GM18909 (cell line): ENCODE data around the gene AK5.

Source experiments
- ATAC-seq: cut with Tn5 transposase; IDR thresholded peaks from one replicate; pipeline ENCODE4 v1.9.1; 2021; ENCODE audit warnings: mild to moderate bottlenecking; ENCODE audit not compliant: unreplicated experiment, poor library complexity

The AK5 gene

DNA sequence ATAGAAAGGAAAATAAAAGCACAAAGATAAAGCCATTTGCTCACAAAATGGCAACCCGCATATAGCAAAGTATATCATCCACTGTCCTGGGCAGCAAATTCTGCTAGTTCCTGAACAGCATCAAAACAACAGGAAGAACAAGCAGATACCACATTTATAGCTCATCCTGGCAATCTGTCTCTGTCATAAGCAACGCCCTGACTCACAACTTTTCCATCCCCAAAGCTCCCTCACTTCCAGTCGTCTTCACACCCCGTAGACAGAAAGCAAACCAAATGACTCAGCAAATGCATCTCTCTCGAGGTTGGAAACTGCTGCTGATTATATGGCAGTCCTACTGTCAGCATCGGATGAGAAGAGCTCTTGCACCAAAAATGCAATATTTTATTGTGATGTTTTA lies 65.8 kb downstream of the AK5 start:
- no peak for ATAC-seq

GRCh38 chr1:77348549-77348948 lies 66.7 kb downstream of the AK5 start:
- ATAC-seq: no peak

DNA sequence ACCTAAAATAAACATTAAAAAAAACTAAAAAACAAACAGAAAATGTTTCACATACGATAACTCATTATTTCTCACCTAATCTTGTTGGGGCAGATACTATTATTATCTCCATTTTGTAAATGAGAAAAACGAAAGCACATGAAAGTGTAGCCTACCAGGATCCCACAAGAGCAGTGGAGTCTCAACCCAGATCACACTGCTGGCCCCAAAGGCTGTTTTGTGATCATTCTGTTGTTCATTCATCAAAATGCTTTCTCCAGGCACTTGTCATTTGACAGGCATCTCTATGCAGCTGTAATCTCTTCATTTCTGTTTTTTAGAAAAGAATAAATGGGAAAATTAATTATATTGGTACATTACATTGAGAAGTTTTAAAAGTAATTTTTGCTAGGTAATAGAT lies 67.5 kb downstream of the AK5 start:
- ATAC-seq: no peak

DNA sequence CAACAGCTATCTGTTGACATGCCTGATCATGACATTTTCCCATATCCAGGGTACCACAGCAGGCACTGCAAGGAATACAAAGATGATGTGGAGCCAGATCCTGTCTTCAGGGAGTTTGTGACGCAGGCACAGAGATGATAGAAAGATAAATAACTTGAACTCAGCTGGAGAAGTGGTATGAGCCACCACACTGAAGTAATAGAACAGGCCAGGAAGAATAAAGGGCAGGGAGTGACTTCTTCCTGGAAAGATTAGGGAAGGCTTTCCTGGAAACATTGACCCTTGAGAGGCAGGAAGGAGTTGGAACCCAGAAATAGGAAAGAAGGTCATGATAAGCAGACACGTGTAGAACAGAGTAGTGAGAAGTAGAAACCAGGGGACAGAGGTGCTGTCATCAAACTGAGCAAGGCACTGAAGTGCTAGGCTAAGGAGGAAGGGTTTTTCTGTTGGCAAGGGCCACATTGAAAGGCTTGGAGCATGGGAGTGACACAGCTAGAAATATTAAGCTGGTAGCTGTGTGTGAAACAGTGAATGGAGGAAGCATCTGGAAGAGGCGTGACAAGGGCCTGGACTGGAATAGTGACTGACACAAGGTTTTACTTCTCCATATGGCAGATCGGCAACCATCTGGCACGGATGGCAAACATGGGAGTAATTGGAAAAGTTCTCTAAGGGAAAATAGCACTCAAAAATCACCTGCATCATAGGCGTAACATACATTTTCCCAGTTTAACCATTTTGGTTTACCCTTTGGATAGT lies 68.4 kb downstream of the AK5 start:
- no peak for ATAC-seq

GRCh38 chr1:77354536-77354935 lies 72.7 kb downstream of the AK5 start:
- ATAC-seq: no peak

- no peak for ATAC-seq
Observed at GRCh38 chr1:77355010-77355409, 73.2 kb downstream of the AK5 start.

DNA sequence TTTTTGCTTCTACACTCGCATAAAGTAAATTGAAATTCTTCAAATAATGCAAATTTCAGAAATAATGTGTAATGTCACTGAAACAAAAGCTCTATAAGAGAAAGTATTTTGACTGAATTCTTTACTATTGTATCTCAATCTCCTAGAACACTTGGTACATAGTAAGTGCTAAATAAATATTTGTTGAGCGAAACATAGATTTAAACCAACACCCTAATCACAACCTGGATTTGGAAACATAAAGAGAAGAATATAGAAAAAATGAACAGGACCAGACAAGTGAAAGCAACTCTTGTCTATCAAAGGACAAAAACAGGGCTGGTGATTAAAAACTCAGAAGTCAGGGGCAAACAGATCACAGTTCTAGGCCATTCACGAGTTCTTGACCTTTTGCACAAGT lies 74.3 kb downstream of the AK5 start:
- no peak for ATAC-seq

DNA sequence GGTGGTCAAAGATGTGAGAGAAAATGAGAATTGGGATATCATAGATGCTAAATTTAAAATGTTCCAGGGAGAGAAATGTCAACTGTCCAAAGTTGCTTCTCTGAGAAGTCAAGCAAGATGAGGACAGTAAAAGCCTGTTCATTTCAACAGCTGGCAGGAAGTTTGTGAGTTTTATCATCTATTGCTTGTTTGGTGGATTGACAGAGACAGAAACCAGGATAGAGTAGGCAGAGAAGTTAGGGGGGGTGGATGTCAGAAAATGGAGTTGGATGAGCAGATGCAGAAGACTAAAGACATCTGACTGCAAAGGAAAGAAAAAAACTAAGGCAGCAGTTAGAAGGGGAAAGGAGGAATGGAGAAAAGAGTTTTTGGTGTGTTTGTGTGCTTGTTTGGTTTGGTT lies 78.4 kb downstream of the AK5 start:
- ATAC-seq: no peak

DNA sequence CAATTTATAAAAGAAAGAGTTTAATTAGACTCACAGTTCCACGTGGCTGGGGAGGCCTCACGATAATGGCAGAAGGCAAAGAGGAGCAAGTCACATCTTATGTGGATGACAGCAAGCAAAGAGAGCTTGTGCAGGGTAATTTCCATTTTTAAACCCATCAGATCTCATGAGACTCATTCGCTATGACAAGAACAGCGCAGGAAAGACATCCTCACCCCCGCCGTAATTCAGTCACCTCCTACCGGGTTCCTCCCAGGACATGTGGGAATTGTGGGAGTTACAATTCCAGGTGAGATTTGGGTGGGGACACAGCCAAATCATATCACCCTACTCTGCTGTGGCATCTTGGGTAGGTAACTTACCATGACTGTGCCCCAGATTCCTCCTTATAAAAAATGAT lies 79.8 kb downstream of the AK5 start:
- ATAC-seq: no peak

- no peak for ATAC-seq
Observed at GRCh38 chr1:77370161-77370560, 88.3 kb downstream of the AK5 start.

GRCh38 chr1:77370583-77371306 lies 88.9 kb downstream of the AK5 start:
- no peak for ATAC-seq

DNA sequence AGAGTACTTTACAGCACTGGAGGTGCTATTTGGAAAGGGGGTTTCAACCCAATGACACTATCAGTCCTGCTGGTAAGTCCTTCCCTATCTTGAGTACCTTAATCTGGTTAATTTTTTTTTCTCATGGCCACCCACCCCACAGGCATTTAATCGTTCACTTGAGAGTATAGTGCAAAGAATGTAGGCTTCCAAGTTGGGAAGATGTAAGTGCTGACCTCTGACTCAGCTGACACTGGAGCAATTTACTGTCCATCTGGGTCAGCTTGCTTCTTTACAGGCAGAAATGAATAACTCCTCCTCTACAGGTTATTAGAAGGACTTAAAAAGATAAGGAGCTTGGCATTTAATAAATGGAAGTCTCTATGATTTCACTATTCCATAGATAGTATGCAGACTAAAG lies 89.6 kb downstream of the AK5 start:
- no peak for ATAC-seq

DNA sequence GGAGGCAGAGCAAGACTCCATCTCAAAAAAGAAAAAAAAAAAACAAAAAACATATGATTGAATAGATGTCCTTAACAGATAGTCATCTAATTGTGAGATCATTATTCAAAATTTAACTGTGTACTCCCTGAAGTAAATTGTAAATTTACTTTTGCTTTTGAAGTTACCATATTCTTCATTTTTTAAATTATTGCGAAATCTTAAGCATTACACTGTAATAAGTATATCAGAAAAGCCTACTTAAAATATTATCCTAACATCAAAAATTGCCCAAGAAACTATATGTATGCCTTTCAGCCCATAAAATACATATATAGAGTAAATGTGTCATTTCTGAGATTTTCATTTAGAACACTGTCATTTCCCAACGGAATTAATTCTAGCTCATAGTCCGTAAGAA lies 91.9 kb downstream of the AK5 start:
- ATAC-seq: no peak

DNA sequence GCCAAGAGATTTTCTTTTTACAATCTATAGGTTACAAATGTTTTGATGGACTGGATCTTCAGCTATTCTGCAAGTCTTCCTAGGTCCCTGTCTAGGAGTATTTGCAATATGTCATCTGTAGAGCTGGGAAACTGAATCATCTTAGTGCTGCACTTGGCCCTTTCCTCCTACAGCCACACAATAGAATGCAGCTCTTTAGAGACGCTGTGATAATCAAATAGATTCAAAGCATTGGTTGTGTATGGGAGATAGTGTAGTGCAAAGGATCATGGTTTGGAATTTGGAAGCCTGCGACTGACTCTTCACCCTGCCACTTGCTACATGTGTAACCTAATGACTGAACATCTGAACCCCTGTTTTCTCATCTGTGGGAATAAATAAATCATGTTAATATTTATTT lies 93.7 kb downstream of the AK5 start:
- ATAC-seq: no peak

GRCh38 chr1:77375990-77376389 lies 94.2 kb downstream of the AK5 start:
- no peak for ATAC-seq

DNA sequence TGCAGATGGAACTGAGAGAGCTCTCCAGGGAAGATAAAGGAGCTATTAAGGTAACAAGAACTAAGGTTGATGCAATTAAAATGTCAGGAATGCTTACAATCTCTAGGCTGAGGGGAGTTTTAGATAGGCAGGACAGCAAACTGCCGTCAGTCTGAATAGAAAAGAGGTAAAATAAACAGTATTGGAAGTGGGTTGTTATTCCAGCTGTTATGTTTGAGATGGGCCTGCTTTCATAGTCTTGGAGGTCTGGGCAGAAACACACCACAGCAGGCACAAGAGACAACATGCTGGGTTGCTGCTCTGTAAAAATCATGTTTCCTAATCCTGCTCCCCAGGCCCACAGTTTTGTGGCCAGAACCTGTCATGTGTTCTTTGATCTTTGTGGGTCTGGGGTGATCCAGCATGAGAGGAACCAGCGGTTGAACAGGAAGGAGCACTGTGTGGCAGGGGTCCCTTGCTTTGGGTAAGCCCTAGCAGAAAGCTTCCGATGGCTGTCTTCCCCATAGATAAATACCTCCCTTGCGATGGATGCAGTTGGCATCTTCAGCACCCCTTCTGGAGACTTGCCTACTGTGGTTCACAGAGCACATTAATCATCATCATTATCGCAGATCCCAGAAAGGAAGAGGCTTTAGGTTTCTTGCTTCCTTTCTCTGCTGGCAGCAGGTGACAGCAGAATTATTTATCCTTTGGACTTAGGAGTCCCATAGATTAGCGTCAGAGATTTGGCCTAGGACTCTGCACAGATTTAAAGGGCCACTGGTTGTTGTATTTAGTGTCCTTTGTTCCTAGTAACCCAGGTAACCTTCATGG lies 97.1 kb downstream of the AK5 start:
- ATAC-seq: no peak

DNA sequence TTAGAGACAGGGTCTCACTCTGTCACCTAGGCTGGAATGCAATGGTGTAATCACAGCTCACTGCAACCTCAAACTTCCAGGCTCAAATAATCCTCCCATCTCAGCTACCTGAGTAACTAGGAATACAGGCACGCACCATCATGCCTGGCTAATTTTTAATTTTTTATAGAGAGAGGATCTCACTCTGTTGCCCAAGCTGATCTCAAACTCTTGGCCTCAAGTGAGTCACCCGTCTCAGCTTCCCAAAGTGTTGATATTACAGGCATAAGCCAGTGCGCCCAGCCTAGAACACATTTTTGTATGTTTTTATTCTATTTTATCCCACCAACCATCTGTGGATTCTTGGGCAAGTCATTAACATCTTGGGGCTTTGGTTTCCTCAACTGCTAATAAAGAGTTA lies 100.5 kb downstream of the AK5 start:
- ATAC-seq: no peak

- no peak for ATAC-seq
Observed at GRCh38 chr1:77383236-77383635, 101.4 kb downstream of the AK5 start.

DNA sequence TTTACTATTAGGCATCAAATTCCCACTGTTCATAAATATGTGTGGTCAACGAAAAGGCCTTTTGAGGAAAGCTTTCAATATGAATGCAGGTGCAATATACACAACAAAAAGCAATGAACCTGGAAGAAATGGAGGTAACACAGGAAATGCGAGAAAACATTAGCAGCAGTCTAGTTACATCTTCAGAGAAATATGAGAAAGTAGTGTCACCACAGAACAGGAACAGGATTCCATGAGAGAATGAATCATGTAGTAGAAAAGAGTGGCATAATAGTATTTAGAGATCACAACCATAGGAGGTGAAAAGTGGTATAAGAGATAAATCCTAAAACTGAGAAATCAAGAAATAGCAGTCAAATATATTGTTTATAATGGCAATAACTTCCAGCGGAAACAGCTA lies 103.7 kb downstream of the AK5 start:
- ATAC-seq: no peak

DNA sequence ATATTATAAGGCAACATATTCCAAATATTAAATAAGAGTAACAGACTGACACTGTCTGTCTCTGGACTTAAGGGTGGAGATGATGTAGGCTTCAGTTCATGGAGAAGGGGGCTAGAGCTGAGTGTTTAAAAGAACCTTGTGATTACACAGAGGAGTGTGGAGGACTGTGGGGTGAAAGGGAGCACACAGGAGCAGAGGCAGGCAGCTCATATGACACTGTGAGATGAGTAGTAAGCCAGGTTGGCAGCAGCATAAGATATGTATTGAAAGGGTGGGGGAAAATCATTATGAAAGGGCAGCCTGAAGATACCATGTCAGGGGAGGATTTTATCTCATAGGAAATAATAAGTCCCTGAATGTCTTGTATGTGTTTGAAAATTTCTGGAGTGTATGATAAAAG lies 104.5 kb downstream of the AK5 start:
- ATAC-seq: no peak

GRCh38 chr1:77387553-77387952 lies 105.7 kb downstream of the AK5 start:
- ATAC-seq: no peak
